SU-DHL-6 (cell line): Measurements from ENCODE around the gene S100A16.

Experiments
- H2AFZ ChIP-seq: fragments of 200-600 bp; sonication (generic); 2 replicates; pipeline ENCODE4 v1.6.1; 2014; ENCODE audit warnings: low read depth, mild to moderate bottlenecking, moderate library complexity, mixed read lengths, antibody characterized with exemption, low read length; ENCODE audit not compliant: severe bottlenecking
- H3F3A ChIP-seq: fragments of 200-600 bp; shearing (Covaris generic); 2 replicates; pipeline ENCODE4 v1.6.0; 2016; ENCODE audit warnings: antibody characterized with exemption, mild to moderate bottlenecking; ENCODE audit not compliant: insufficient read depth
- H3K27ac ChIP-seq: fragments of 200-600 bp; sonication (generic); 2 replicates; pipeline ENCODE4 v1.5.1; 2016; ENCODE audit warnings: low read depth, mild to moderate bottlenecking, low read length, moderate library complexity, mixed read lengths
- H3K27me3 ChIP-seq: fragments of 200-600 bp; sonication (generic), shearing (Covaris generic); 2 replicates; pipeline ENCODE4 v1.6.0; 2014; ENCODE audit warnings: mild to moderate bottlenecking, low read length
- H3K36me3 ChIP-seq: fragments of 200-600 bp; sonication (generic); 2 replicates; pipeline ENCODE4 v1.6.1; 2014; ENCODE audit warnings: mild to moderate bottlenecking, low read length, mixed read lengths
- H3K4me2 ChIP-seq: fragments of 300-600, 200-600 bp; shearing (Covaris generic), sonication (generic); 2 replicates; pipeline ENCODE4 v1.6.0; 2014; ENCODE audit warnings: low read length, low read depth, mild to moderate bottlenecking; ENCODE audit not compliant: poor library complexity, severe bottlenecking
- H3K4me3 ChIP-seq: fragments of 200-600 bp; sonication (generic); 2 replicates; pipeline ENCODE4 v1.5.1; 2014; ENCODE audit warnings: antibody characterized with exemption, low read length, mild to moderate bottlenecking, mixed read lengths; ENCODE audit not compliant: insufficient read depth, poor library complexity, severe bottlenecking
- H3K79me2 ChIP-seq: fragments of 200-600 bp; sonication (generic); 2 replicates; pipeline ENCODE4 v1.6.1; 2014; ENCODE audit warnings: mild to moderate bottlenecking, low read length, moderate library complexity; ENCODE audit not compliant: insufficient read depth
- H3K9ac ChIP-seq: fragments of 200-600 bp; sonication (generic); 2 replicates; pipeline ENCODE4 v1.7.0; 2014; ENCODE audit warnings: mild to moderate bottlenecking, low read length
- H3K9me2 ChIP-seq: fragments of 200-600 bp; sonication (generic); replicated peaks from 2 replicates; pipeline ENCODE4 v1.6.1; 2014; ENCODE audit warnings: low read length; ENCODE audit not compliant: insufficient read depth
- H3K9me3 ChIP-seq: fragments of 200-600 bp; sonication (generic); 2 replicates; pipeline ENCODE4 v1.6.1; 2014; ENCODE audit warnings: low read length, mixed read lengths; ENCODE audit not compliant: insufficient read depth
- H4K20me1 ChIP-seq: fragments of 200-600 bp; sonication (generic); 2 replicates; pipeline ENCODE4 v1.6.1; 2014; ENCODE audit warnings: low read depth, mild to moderate bottlenecking, antibody characterized with exemption, low read length, moderate library complexity, mixed read lengths
- EZH2phosphoT487 ChIP-seq: fragments of 200-600 bp; sonication (generic), shearing (Covaris generic); conservative IDR thresholded peaks from 2 replicates; pipeline ENCODE4 v1.6.1; 2018; ENCODE audit warnings: mild to moderate bottlenecking, antibody characterized with exemption, low read length, moderate library complexity, mixed read lengths
- TF ChIP-seq, protein P1 (sequence below): fragments of 200-600 bp; sonication (generic); IDR thresholded peaks from one replicate; pipeline ENCODE4 v1.5.1; 2017; ENCODE audit warnings: antibody characterized with exemption, mild to moderate bottlenecking, low read length, moderate library complexity; ENCODE audit not compliant: insufficient read depth, poor library complexity, severe bottlenecking

Gene S100A16

DNA sequence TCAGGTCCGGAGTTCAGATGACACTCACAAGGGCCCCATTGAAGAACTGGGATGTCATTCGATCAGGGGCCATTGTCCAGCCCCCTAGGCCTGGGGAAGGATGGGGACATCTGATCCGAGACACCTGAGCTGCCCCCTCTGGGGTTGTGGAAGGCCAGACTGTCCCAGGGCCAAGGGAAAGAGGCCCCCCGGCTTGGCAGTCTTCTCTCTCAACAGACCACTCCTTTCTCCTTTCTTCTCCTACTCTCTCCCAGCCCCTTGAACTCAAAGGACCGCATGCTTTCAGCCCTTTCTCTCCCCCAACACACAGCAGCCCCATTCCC lies 16.4 kb upstream of the S100A16 start:
- H3K27ac ChIP-seq = no peak overlapping the region
- H3K27me3 ChIP-seq = no peaks in the 10 kb centered on the region
- no peaks in the 10 kb centered on the region for H4K20me1 ChIP-seq
- no peak for TF ChIP-seq EZH2phosphoT487
- TF ChIP-seq, protein P1, sequence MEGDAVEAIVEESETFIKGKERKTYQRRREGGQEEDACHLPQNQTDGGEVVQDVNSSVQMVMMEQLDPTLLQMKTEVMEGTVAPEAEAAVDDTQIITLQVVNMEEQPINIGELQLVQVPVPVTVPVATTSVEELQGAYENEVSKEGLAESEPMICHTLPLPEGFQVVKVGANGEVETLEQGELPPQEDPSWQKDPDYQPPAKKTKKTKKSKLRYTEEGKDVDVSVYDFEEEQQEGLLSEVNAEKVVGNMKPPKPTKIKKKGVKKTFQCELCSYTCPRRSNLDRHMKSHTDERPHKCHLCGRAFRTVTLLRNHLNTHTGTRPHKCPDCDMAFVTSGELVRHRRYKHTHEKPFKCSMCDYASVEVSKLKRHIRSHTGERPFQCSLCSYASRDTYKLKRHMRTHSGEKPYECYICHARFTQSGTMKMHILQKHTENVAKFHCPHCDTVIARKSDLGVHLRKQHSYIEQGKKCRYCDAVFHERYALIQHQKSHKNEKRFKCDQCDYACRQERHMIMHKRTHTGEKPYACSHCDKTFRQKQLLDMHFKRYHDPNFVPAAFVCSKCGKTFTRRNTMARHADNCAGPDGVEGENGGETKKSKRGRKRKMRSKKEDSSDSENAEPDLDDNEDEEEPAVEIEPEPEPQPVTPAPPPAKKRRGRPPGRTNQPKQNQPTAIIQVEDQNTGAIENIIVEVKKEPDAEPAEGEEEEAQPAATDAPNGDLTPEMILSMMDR = no peak
- H3K9me3 ChIP-seq = no peaks in the 10 kb centered on the region
- no peak overlapping the region for H2AFZ ChIP-seq
- no peak overlapping the region for H3K4me3 ChIP-seq
- H3K9ac ChIP-seq = no peak overlapping the region
- H3K9me2 ChIP-seq = no peaks in the 10 kb centered on the region
- peaks cover under 1% of the 10 kb centered on the region; the same call in 1 of the 2 replicates for H3F3A ChIP-seq
- H3K4me2 ChIP-seq = no peak overlapping the region
- H3K36me3 ChIP-seq = no peaks in the 10 kb centered on the region
- peaks cover 3% of the 10 kb centered on the region for H3K79me2 ChIP-seq

DNA sequence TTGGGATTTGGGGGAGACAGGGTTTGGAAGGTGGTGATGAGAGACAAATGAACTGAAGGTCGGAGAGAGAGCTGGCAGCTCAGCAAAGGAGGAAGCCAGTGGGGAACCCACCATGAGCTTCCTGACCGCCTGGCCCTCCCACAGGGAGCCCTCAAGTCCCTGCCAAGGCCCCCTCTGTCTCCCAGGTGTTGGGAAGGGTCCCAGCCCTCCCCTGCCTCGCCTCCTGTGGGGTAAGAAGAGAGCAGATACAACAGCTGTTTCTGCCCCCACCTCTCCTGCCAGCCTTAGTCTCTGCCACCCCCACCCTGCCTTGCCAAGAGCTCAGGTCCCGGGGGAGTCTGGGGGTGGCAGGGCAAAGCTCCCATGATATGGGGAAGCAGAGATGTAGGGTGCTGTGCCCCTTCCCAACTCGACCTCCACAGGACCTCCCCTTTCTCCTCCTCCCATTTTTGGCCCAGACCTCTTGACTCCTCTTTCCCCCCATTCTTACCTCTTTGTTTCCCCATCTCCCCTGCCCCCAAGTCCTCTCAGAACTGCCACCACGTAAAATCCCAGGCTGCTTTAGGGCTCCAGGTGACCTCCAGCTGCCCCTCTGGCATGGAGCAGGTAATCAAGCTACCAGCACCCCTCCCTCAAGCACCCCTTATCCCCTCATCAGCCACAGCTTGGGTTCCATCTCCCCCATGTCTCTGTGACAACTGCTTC lies 15.9 kb upstream of the S100A16 start:
- Histone ChIP-seq H3K9me2 (no peaks in the 10 kb centered on the region), H3K9ac (no peak overlapping the region), H4K20me1 (no peaks in the 10 kb centered on the region), H3F3A (no peaks in the 10 kb centered on the region), H3K79me2 (no peaks in the 10 kb centered on the region), H2AFZ (no peak overlapping the region), H3K27ac (no peak overlapping the region), H3K36me3 (no peaks in the 10 kb centered on the region), H3K27me3 (no peaks in the 10 kb centered on the region), H3K4me2 (no peak overlapping the region), H3K9me3 (no peaks in the 10 kb centered on the region), H3K4me3 (no peak overlapping the region)
- TF ChIP-seq, protein P1 = no peak
- no peak for TF ChIP-seq EZH2phosphoT487

DNA sequence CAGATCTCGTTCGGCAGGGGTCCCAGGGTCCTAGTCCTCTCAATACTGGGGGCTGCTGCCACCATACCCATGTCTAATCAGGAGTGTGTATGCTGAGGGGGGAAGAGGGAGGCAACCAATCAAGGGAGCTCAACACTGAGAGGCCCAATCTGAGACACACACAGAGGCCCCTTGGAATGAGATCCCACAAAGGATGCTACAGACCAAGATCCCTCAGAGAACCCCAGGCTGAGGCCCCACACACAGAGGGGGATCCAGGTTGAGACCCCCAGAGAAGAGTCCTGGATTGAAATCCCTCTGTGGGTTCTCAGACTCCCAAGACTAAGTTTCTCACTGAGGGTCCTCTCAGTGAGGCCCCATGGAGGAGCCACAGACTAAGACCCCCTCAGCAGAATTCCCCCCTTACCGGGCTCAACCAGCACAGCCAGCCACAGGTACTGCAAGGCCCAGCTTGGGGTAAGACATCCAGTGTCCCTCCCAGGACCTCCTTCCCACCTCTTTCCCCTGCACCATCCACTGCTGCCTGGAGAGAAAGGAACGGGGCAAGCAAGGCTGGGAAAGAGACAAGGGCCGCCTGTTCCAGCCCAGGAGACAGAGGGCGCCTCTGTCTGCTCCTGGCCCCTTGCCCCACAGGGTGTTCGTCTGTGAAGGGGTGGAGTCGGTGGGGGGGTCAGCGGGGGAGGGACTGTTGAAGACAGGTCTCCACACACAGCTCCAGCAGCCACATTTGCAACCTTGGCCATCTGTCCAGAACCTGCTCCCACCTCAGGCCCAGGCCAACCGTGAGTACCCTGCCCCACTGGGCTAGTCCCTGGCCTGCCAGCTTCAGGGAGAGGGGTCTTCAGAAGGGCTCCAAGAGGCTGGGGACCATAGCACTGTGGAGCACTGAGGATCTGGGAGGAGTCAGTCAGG lies 15.0 kb upstream of the S100A16 start, which contains the start of gene S100A1:
S100A1 (plus strand) TSS at position 720 of the 912 bp plus-strand sequence. CDS start 2,088 bp downstream, outside the sequence.
- H3K4me2 ChIP-seq = no peak within 1 kb of the TSS
- no peaks in the 10 kb centered on the region for H3K79me2 ChIP-seq
- H3K9me3 ChIP-seq = no peaks in the 10 kb centered on the region
- H3K27ac ChIP-seq = no peak within 1 kb of the TSS
- H3F3A ChIP-seq = no peaks in the 10 kb centered on the region
- H3K4me3 ChIP-seq = no peak within 1 kb of the TSS
- H3K9ac ChIP-seq = no peak within 1 kb of the TSS
- no peaks in the 10 kb centered on the region for H3K36me3 ChIP-seq
- H3K9me2 ChIP-seq = no peaks in the 10 kb centered on the region
- H2AFZ ChIP-seq = no peak within 1 kb of the TSS
- no peaks in the 10 kb centered on the region for H3K27me3 ChIP-seq
- TF ChIP-seq EZH2phosphoT487 = no peak
- TF ChIP-seq, protein P1 = no peak
- no peaks in the 10 kb centered on the region for H4K20me1 ChIP-seq
